Kidney (tissue), 14 donors: Measurements from ENCODE around the gene GTF2H4. TPM values are rescaled to one million over a fixed set of nuclear protein-coding genes. Genes with fewer than 3 reads are reported as not detected.

Experiments used
- DNase-seq, 5 donors: peaks; one replicate each; pipeline ENCODE4 v3.0.0-alpha.2; 2013 to 2020
- FAIRE-seq: peaks from 2 replicates; lab custom pipeline; 2012; peaks lifted over from hg19 to GRCh38; lab: Jason Lieb, UNC
- H3K27ac ChIP-seq, 2 donors: one replicate each; pipeline ENCODE4 v1.7.0; 2013; ENCODE audit warnings: low read depth in 2 of 2, low read length in 2 of 2, inconsistent platforms in 1 of 2
- H3K27me3 ChIP-seq: one replicate; pipeline ENCODE4 v1.7.1; 2013; ENCODE audit warnings: low read length, inconsistent platforms; ENCODE audit not compliant: control insufficient read depth, insufficient read depth
- H3K36me3 ChIP-seq, 3 donors: one replicate each; pipeline versions ENCODE4 v1.7.0 to v1.7.1; 2013; ENCODE audit warnings: low read length in 3 of 3, control low read depth in 1 of 3, inconsistent platforms in 1 of 3; ENCODE audit not compliant: insufficient read depth in 3 of 3, control insufficient read depth in 2 of 3
- H3K4me1 ChIP-seq, 3 donors: one replicate each; pipeline versions ENCODE4 v1.7.0 to v1.7.1; 2013; ENCODE audit warnings: low read length in 3 of 3, inconsistent platforms in 1 of 3, low read depth in 1 of 3; ENCODE audit not compliant: control insufficient read depth in 2 of 3, insufficient read depth in 2 of 3
- H3K4me3 ChIP-seq, 3 donors: one replicate each; pipeline versions ENCODE4 v1.7.0 to v1.8.1; 2013; ENCODE audit warnings: low read length in 3 of 3, control low read depth in 1 of 3, inconsistent platforms in 1 of 3
- H3K9ac ChIP-seq, 3 donors: one replicate each; pipeline versions ENCODE4 v1.7.0 to v1.7.1; 2013; ENCODE audit warnings: low read length in 3 of 3, control low read depth in 1 of 3, inconsistent platforms in 1 of 3
- H3K9me3 ChIP-seq, 3 donors: one replicate each; pipeline versions ENCODE4 v1.7.0 to v1.7.1; 2013; ENCODE audit warnings: low read length in 3 of 3, control low read depth in 1 of 3, inconsistent platforms in 1 of 3; ENCODE audit not compliant: control insufficient read depth in 2 of 3, insufficient read depth in 1 of 3
- CTCF ChIP-seq: IDR thresholded peaks from 3 replicates; pipeline ENCODE4 v1.5.1; 2012; ENCODE audit warnings: mild to moderate bottlenecking, moderate library complexity, borderline replicate concordance; ENCODE audit not compliant: insufficient read depth; ENCODE audit errors: extremely low read depth
- intact Hi-C: fragments of 100-400 bp; cut with DNase I; formaldehyde crosslinking; loops from one replicate; pipeline ENCODE4 v1.11.1; 2022
- polyA plus RNA-seq: library from polyadenylated mRNA; stranded (reverse); fragments of 350-450 nt; fragmentation: Illumina TruSeq; extraction: RNeasy Lipid Tissue Mini Kit (QIAGEN cat#74804); gene quantifications from one replicate; pipeline ENCODE4 v1.2.3, GENCODE V29; 2014; ENCODE audit warnings: low read depth, low replicate concordance; ENCODE audit not compliant: insufficient read depth
- total RNA-seq: library from RNA; stranded (reverse); fragmentation: NEBNext Ultra II Directional; extraction: Animal tissue kit (Norgen Biotek cat#: 25700); gene quantifications from one replicate; pipeline ENCODE4 v1.2.1, GENCODE V29; 2021
- donor health status: control.
- donor health status: control.
- donor health status: control.
- donor health status: control.
- donor health status: control.
- donor health status: DM: yes; HTN: yes; CAD: no.
- donor health status: Normal renal cell carcinoma (clear cell type).

GTF2H4 gene
- total and polyA plus RNA-seq, 2 donors from 2014 or later = 20.9 to 39.3 TPM

- Histone ChIP-seq H3K4me3 (peak overlapping the region; percentile 28 to 69 (median 30)), H3K9ac (peak overlapping the region in 2 of 3 donors; percentile 20 to 42), H3K36me3 (no peaks in the 10 kb centered on the region), H3K9me3 (no peaks in the 10 kb centered on the region), H3K27me3 (no peaks in the 10 kb centered on the region), H3K4me1 (peaks cover 9 to 34% (median 18%) of the 10 kb centered on the region in 3 donors), H3K27ac (peak overlapping the region; percentile 94 to 97)
- DNase-seq (peak; percentile 75 to 88 (median 81)), FAIRE-seq (no peak)
- no peak for TF ChIP-seq CTCF
- intact Hi-C loops = loop anchor here (10.0 kb wide), 1 partner anchor 146 kb away; no protein-coding TSS in a partner anchor
Measured at GRCh38 chr6:30880698-30881252, 27.2 kb upstream of the GTF2H4 start.

GRCh38 chr6:30881392-30882203 lies 26.4 kb upstream of the GTF2H4 start:
- Histone ChIP-seq H3K4me3 (peak overlapping the region; percentile 30 to 69 (median 32)), H3K9me3 (no peaks in the 10 kb centered on the region), H3K4me1 (peaks cover 9 to 39% (median 23%) of the 10 kb centered on the region in 3 donors), H3K9ac (peak overlapping the region; percentile 11 to 67 (median 42)), H3K27ac (peak overlapping the region; percentile 94 to 97), H3K27me3 (no peaks in the 10 kb centered on the region), H3K36me3 (no peaks in the 10 kb centered on the region)
- intact Hi-C loops = loop anchor here (10.0 kb wide), 1 partner anchor 147 kb away; no protein-coding TSS in a partner anchor
- FAIRE-seq = no peak
- TF ChIP-seq CTCF = no peak
- peak; percentile 50 to 80 (median 74) for DNase-seq

- H3K36me3 ChIP-seq = no peaks in the 10 kb centered on the region
- H3K9me3 ChIP-seq = no peaks in the 10 kb centered on the region
- H3K9ac ChIP-seq = peak overlapping the region in 2 of 3 donors; percentile 44 to 67
- peak overlapping the region; percentile 94 to 97 for H3K27ac ChIP-seq
- H3K4me3 ChIP-seq = peak overlapping the region in 2 of 3 donors; percentile 26 to 69
- H3K27me3 ChIP-seq = no peaks in the 10 kb centered on the region
- TF ChIP-seq CTCF = no peak
- intact Hi-C loops = loop anchor here (10.0 kb wide), 1 partner anchor 147 kb away; no protein-coding TSS in a partner anchor
- peak; percentile 77 to 93 (median 90) for DNase-seq
- no peak for FAIRE-seq
- H3K4me1 ChIP-seq = peaks cover 12 to 44% (median 23%) of the 10 kb centered on the region in 3 donors
Measured at GRCh38 chr6:30882204-30882758, 25.7 kb upstream of the GTF2H4 start.
